Forelimb muscle (tissue), 1 donor: ENCODE measurements around the gene EEF2K. TPM values are rescaled to one million over a fixed set of nuclear protein-coding genes. Genes with fewer than 3 reads are reported as not detected.
"Not testable (repeated sequence)": the region's sequence is repeated elsewhere in the genome, so short reads cannot be mapped to it uniquely, and the experiment has no call there.

Experiments used
- DNase-seq: peaks from one replicate; pipeline ENCODE4 v3.0.0-alpha.2; 2013; ENCODE audit warnings: low read depth
- polyA plus RNA-seq: library from polyadenylated mRNA; unstranded; fragments of 120-200 nt; gene quantifications from one replicate; pipeline ENCODE4 v1.2.1, GENCODE V29; 2013; ENCODE audit not compliant: insufficient read length

EEF2K gene
- polyA plus RNA-seq, 1 donor, result 54.0 TPM

DNA sequence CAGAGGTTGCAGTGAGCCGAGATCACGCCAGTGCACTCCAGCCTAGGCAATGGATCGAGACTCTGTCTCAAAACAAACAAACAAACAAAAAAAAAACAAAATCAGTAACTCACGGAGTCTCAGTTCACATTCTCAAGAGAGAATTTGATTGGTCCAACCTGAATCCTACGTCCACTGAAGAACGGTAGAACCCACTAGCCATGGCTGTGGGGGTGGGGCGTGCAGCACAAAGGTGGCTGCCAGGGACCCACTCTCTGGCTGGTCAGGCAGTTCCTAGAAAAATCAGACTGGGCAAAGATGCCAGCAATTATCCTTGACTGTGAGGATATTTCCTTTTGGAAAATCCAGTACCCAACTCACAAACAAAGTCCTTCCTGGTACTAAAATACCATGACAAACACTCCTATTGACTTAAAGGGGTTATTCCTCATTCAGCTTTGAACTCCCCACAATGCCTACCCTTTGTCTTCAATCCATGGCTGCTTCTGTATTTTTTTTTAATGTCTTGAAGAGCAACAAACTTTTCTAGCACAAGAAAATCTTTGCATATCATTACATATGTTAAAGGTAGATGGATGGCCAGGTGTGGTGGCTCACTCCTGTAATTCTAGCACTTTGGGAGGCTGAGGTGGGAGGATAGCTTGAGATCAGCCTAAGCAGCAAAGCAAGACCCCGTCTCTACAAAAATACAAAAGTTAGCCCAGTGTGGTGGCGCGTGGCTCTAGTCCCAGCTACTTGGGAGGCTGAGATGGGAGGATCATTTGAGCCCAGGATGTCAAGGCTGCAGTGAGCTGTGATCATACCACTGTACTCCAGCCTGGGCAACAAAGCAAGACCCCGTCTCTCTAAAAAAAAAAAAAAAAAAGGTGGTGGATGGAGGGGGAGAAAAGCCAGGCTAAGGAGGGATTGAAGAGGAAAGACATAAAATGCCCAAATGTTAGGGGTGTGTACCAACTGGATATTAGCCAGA, 87.3 kb downstream of the EEF2K start:
- DNase-seq, result no peak

GRCh38 chr16:22296225-22297113, 90.4 kb downstream of the EEF2K start:
- DNase-seq, result no peak

DNA sequence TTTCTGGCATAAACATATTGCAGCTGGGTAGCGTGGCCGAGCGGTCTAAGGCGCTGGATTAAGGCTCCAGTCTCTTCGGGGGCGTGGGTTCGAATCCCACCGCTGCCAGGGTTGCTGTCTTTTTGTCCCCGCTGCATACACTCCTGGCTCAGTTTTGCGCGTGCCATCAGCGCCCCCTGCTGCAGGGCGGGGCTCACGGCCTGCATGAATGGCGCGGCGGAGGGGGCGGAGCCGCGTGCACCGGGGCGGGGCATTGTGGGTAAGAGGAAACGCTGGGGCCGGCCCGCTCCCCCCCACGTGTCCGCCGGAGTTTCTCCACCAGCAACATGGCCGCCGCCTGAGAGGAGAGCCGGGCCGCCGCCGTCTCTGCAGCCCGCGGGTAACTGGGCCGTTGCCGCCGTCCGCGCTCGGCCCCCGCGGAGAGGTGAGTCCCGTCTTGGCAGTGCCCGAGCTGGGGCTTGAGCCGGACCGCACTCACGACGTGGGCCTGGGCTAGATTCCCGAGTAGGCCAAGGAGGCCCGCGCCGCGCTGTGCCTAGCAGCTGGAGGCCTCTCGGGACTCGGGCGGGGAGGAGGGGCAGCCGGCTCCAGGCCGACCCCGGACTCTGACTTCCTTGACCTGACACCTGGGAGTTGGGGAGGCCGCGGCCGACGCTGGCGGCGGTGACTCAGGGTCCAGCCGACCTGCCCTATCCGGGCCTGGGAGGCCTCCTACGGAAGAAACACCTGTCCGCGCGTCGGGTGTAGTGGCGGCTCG, 91.2 kb downstream of the EEF2K start, which contains the start of gene POLR3E:
Gene POLR3E, plus strand, starts transcription at position 296 of the 757 bp plus-strand sequence. CDS start 5,560 bp downstream, outside the sequence.
- DNase-seq, result peak; percentile 90

DNA sequence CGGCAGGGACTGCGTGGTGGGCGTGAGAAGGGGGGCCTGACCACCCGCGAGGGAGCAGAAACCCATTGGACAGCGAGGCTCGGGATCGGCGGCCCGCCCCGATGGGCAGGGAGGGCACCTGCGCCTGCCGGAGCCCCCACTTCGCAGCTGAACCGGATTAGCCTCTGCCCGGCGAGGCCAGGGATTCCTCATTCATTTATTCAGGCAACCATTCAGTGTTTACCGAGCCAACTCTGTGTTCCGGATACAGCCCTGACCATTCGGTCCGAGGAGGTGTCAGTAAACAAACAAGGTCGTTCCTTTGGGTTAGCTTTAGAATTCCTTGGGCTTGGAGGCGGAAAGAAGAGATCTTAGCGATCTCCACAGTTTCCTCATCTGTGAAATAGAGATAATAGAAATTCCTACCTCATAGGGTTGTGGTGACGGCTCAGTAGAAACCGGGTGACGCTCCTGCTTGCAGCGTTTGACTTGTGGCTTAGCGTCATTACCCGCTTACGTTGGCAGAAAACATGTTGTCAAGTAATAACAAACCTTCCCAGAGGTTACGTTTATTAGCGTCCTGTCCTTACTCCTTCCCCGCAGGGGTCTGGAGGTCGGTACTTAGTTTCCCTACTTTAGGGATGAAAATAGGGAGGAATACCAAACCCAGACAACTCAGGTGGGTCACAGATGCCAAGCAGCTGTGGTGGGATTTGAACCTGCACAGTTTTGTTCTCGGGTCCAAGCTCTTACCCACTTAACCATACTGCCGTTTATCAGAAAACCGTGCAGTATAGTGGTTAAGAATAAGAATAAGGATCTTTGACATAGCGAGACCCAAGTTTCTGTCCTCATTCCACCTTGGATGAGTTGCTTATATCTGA, 92.0 kb downstream of the EEF2K start:
- peak; percentile 64 for DNase-seq

DNA sequence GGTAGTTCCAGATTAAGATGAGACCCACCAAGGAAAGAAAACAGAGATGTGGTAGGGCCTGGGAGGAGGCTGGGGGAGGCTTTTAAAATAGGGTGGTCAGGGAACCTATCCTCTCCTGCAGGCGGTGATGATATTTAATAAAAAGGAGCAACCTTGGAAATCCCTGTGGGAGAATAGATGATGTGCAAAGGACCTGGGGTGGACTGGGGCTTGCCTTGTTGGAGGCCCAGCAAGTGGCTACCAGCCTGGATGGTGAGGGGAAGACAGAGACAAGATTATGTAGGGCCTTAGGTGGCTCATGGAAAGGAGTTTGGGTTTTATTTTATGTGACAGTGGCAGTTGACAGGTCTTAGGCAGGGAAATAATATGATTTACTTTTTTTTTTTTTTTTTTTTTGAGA, 93.0 kb downstream of the EEF2K start:
- no peak for DNase-seq

DNA sequence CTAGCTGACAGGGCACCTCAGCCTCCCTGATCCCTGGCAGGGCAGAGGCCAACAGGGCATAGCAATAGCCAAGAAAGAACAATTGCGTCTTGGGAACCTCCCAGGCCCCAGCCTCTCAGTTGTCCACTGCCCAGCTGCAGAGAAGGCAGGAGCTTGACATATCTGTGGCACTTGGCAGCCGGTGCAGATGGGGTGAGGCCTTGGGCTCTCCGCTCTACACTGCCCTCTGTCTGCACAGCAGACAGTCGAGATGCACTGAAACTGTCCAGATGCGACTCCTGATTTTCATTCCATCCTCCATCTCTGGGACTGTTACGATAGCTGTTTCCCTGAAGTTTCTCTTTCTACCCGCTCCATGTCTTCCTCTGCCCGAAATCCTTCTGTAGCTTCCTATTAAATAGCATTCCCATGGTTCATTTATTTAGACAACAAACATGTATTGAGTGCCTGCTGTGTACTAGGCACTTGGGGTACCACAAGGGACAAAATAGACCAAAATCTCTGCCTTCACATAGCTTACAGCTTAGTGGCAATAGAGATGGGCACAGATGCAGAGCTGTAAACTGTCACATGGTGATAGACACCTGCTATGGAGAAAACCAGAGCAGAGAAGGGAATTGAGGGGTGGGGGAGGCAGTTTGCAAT, 94.5 kb downstream of the EEF2K start:
- DNase-seq, result no peak

GRCh38 chr16:22301423-22301822, 95.3 kb downstream of the EEF2K start:
- DNase-seq, result not testable (repeated sequence)

DNA sequence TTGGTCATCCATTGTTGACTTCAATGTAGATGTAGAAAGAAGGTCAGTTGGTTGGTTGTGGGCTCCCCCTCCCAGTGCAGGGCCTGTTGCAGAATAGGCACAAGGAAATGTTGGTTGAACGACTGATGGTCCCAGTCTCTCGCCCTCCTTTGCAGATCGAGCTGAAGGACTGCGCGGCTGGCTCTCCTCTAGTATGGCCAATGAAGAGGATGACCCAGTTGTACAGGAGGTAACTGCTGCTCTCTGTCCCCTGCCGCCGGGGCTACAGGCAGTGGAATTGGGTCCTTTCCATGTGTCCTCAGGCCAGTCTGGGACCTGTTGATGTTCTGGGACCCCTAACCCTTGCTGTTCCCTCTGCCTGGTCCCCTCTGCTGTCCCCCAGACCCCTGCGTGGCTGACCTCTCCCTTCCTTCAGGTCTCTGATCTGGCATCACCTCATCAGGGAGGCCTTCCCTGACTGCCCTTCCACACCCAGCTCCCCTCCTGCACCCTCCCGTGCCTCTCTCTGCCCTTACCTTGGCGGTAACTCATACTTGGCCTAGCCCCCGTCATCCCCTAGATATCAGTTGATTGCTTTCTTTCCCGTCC, 96.8 kb downstream of the EEF2K start:
- DNase-seq, result no peak

GRCh38 chr16:22304411-22304810, 98.3 kb downstream of the EEF2K start:
- no peak for DNase-seq

DNA sequence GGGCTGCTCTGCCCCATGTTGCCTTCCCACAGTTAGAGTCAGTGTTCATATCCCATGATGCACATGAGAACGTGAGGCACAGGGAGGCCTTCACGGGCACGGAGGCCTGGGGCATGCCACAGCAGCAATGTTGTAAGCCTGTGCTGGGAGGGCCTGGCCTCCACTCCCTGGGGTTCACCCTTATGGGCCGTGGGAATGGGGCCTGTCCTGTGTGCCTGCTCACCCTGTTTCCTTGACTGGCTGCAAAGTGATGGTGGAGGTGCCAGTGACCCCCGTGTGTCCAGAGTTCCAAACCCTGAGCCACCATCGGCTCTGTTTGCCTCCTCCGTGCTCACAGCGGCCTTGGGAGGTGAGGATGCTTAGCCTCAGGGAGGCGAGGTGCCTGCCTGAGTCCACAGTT, 100.7 kb downstream of the EEF2K start:
- no peak for DNase-seq

- DNase-seq, result no peak
These were observed 101.8 kb downstream of the EEF2K start for GRCh38 chr16:22307838-22308237.

DNA sequence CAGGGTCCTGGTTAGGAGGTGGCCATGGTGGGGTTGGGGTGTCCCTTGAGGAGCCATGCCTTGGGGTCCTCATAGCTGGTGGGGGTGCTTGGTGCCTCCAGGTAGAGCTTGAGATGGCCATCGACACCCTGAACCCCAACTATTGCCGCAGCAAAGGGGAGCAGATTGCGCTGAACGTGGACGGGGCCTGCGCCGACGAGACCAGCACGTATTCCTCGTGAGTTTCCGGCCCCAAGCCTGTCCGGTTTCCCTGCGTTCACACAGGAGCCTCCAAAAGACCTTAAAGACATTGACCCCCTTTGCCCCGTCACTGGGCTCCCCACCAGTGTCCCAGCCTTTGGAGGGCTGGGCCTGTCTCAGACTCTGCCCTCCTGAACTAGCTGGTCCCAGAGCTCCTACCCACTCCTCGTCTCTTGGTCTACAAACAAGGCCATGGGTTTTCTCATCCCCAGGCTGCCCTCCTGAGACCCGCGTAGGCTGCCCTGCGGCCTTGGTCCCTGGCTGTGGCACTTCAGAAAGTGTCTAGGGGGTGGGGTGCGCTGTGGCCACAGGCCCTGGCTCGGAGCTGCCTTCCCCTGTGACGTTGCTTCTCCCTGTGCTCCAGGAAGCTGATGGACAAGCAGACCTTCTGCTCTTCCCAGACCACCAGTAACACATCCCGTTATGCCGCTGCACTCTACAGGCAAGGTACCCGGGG, 102.9 kb downstream of the EEF2K start:
- DNase-seq, result no peak

GRCh38 chr16:22311520-22311919, 105.4 kb downstream of the EEF2K start:
- DNase-seq, result no peak

GRCh38 chr16:22312897-22313781, 107.1 kb downstream of the EEF2K start:
- no peak for DNase-seq

- no peak for DNase-seq
These were observed 107.9 kb downstream of the EEF2K start for GRCh38 chr16:22313876-22314470.

- no peak for DNase-seq
These were observed 108.9 kb downstream of the EEF2K start for GRCh38 chr16:22314661-22315626.
